Hepatocyte (in vitro differentiated cells): Measurements from ENCODE around the gene PAFAH1B1. TPM values are rescaled to one million over a fixed set of nuclear protein-coding genes. Genes with fewer than 3 reads are reported as not detected.
"Not testable (repeated sequence)": the region's sequence is repeated elsewhere in the genome, so short reads cannot be mapped to it uniquely, and the experiment has no call there.

Source experiments
- DNase-seq: peaks from one replicate; pipeline ENCODE4 v3.0.0-alpha.2; 2016; ENCODE audit warnings: low spot score
- H2AFZ ChIP-seq: fragments of 200-600 bp; sonication (generic); 2 replicates; pipeline ENCODE4 v1.6.0; 2016; ENCODE audit warnings: antibody characterized with exemption, mild to moderate bottlenecking
- H3K27ac ChIP-seq: fragments of 200-600 bp; sonication (generic); 2 replicates; pipeline ENCODE4 v1.5.1; 2016; ENCODE audit warnings: mild to moderate bottlenecking
- H3K27me3 ChIP-seq: fragments of 200-600 bp; sonication (generic); 2 replicates; pipeline ENCODE4 v1.6.1; 2016
- H3K36me3 ChIP-seq: fragments of 200-600 bp; sonication (generic); replicated peaks from 2 replicates; pipeline ENCODE4 v1.5.1; 2016; ENCODE audit warnings: low read depth; ENCODE audit not compliant: insufficient read depth
- H3K4me1 ChIP-seq: fragments of 200-600 bp; sonication (generic); 2 replicates; pipeline ENCODE4 v1.5.1; 2016; ENCODE audit warnings: mild to moderate bottlenecking, moderate library complexity; ENCODE audit not compliant: insufficient read depth
- H3K4me2 ChIP-seq: fragments of 200-600 bp; sonication (generic); 2 replicates; pipeline ENCODE4 v1.6.0; 2016
- H3K4me3 ChIP-seq: fragments of 200-600 bp; sonication (generic); 2 replicates; pipeline ENCODE4 v1.5.1; 2016; ENCODE audit warnings: mild to moderate bottlenecking
- H3K79me2 ChIP-seq: fragments of 200-600 bp; sonication (generic); 2 replicates; pipeline ENCODE4 v1.6.0; 2017; ENCODE audit warnings: mild to moderate bottlenecking
- H3K9me2 ChIP-seq: fragments of 200-600 bp; sonication (generic); replicated peaks from 2 replicates; pipeline ENCODE4 v1.6.0; 2017; ENCODE audit warnings: mild to moderate bottlenecking; ENCODE audit not compliant: insufficient read depth
- H3K9me3 ChIP-seq: fragments of 200-600 bp; sonication (generic); 2 replicates; pipeline ENCODE4 v1.5.1; 2016; ENCODE audit warnings: low read depth, mild to moderate bottlenecking
- H4K20me1 ChIP-seq: fragments of 200-600 bp; sonication (generic); 2 replicates; pipeline ENCODE4 v1.6.0; 2016; ENCODE audit warnings: mild to moderate bottlenecking; ENCODE audit not compliant: insufficient read depth, poor library complexity, severe bottlenecking
- EZH2 ChIP-seq: fragments of 200-600 bp; sonication (generic); IDR thresholded peaks from 2 replicates; pipeline ENCODE4 v1.6.1; 2016; ENCODE audit warnings: antibody characterized with exemption, mild to moderate bottlenecking, borderline replicate concordance
- EZH2phosphoT487 ChIP-seq: fragments of 200-600 bp; sonication (generic); IDR thresholded peaks from one replicate; pipeline ENCODE4 v1.6.1; 2018; ENCODE audit warnings: antibody characterized with exemption, mild to moderate bottlenecking, low read depth, moderate library complexity; ENCODE audit not compliant: unreplicated experiment, severe bottlenecking
- WGBS: methylation state at CpG from one replicate; pipeline ENCODE4 v1.1.6; 2016; ENCODE audit warnings: low lambda C conversion rate; ENCODE audit errors: missing lambda C conversion rate; 5-methylcytosine and 5-hydroxymethylcytosine counted together
- polyA plus RNA-seq: library from polyadenylated mRNA; unstranded; fragments of >200 nt; fragmentation: Nextera tagmentation; extraction: Ambion mirVana; gene quantifications from 2 replicates; pipeline ENCODE4 v1.2.1, GENCODE V29; 2016
- total RNA-seq: library from RNA; depleted of rRNA; stranded (reverse); fragments of >200 nt; gene quantifications from 2 replicates; pipeline ENCODE4 v1.2.3, GENCODE V29; 2014
- TF ChIP-seq, protein P1 (sequence below): fragments of 200-600 bp; sonication (generic); IDR thresholded peaks from 2 replicates; pipeline ENCODE4 v1.5.1; 2016; ENCODE audit warnings: antibody characterized with exemption, mild to moderate bottlenecking; ENCODE audit not compliant: poor library complexity

The PAFAH1B1 gene
- total and polyA plus RNA-seq, 2 experiments from 2014 or later, result 37.5 to 91.8 TPM

DNA sequence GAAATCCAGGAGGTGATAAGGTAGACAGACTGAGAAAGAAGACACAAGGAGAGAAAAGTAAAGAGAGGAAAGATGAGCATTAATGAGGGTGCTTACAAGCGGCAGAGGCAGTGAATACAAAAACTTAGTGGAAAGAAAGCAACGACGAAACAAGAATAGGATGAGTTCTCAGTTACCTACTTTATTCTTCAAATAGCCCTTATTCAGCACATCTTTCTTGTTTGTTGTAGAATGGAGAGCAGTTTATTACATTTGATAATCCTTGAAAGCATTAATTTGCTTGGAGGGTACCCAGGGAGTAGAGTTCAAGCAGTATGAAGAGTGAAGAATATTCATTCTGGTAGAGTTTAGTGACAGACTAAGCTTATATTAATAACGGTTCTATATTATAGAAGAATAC is 22.4 kb downstream of the PAFAH1B1 start:
- H3K36me3 ChIP-seq, result no peaks in the 10 kb centered on the region
- TF ChIP-seq, protein P1, sequence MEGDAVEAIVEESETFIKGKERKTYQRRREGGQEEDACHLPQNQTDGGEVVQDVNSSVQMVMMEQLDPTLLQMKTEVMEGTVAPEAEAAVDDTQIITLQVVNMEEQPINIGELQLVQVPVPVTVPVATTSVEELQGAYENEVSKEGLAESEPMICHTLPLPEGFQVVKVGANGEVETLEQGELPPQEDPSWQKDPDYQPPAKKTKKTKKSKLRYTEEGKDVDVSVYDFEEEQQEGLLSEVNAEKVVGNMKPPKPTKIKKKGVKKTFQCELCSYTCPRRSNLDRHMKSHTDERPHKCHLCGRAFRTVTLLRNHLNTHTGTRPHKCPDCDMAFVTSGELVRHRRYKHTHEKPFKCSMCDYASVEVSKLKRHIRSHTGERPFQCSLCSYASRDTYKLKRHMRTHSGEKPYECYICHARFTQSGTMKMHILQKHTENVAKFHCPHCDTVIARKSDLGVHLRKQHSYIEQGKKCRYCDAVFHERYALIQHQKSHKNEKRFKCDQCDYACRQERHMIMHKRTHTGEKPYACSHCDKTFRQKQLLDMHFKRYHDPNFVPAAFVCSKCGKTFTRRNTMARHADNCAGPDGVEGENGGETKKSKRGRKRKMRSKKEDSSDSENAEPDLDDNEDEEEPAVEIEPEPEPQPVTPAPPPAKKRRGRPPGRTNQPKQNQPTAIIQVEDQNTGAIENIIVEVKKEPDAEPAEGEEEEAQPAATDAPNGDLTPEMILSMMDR, result no peak
- no peak for TF ChIP-seq EZH2phosphoT487
- TF ChIP-seq EZH2, result no peak

DNA sequence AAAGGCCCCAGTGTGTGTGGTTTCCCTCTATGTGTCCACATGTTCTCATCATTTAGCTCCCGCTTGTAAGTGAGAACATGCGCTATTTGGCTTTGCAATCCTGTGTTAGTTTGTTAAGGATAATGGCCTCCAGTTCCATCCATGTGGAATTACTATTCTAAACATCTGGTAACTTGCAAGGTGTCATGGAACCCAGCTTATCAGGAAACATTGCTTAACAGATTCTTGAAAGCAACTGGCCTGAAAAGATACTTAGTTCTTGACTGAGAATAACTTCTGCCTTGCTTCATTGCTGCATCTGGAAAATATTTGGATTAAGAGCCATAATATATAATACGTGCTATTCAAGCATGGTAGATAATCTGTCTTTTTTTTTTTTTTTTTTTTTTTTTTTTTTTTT is 27.8 kb downstream of the PAFAH1B1 start:
- Histone ChIP-seq H3K36me3 (no peaks in the 10 kb centered on the region), H2AFZ (no peak overlapping the region), H3K4me2 (no peak overlapping the region), H4K20me1 (peaks cover 98% of the 10 kb centered on the region), H3K9me3 (no peaks in the 10 kb centered on the region), H3K4me1 (peaks cover 6% of the 10 kb centered on the region), H3K79me2 (peaks cover 100% of the 10 kb centered on the region), H3K27me3 (no peaks in the 10 kb centered on the region), H3K4me3 (no peak overlapping the region), H3K27ac (no peak overlapping the region), H3K9me2 (no peaks in the 10 kb centered on the region)
- DNase-seq, result peak; percentile 12
- WGBS, result 86% methylated on average over 3 of the region's 3 CpGs
- TF ChIP-seq EZH2, result no peak
- TF ChIP-seq EZH2phosphoT487, result no peak
- TF ChIP-seq, protein P1, result no peak

More for the DNA sequence above, 22.4 kb downstream of the PAFAH1B1 start:
- Histone ChIP-seq H3K9me2 (no peaks in the 10 kb centered on the region), H2AFZ (no peak overlapping the region), H3K9me3 (no peaks in the 10 kb centered on the region), H3K4me3 (no peak overlapping the region), H3K4me2 (no peak overlapping the region), H3K79me2 (peaks cover 100% of the 10 kb centered on the region), H4K20me1 (peaks cover 100% of the 10 kb centered on the region), H3K27ac (no peak overlapping the region), H3K27me3 (no peaks in the 10 kb centered on the region), H3K4me1 (peaks cover 6% of the 10 kb centered on the region)
- 94% methylated on average over 4 of the region's 4 CpGs for WGBS
- no peak for DNase-seq

DNA sequence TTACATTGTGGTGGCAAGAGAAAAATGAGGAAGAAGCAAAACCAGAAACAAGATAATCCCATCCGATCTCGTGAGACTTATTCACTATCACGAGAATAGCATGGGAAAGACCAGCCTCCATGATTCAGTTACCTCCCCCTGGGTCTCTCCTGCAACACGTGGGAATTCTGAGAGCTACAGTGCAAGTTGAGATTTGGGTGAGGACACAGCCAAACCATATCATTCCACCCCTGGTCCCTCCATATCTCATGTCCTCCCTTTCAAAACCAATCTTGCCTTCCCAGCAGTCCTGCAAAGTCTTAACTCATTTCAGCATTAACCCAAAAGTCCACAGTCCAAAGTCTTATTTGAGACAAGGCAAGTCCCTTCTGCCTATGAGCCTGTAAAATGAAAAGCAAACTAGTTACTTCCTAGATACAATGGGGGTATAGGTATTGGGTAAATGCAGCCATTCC is 28.5 kb downstream of the PAFAH1B1 start:
- WGBS, result 95% methylated on average over 4 of the region's 4 CpGs
- H3K9me3 ChIP-seq, H3K4me1 ChIP-seq, H2AFZ ChIP-seq, H3K36me3 ChIP-seq, H3K27ac ChIP-seq, H3K27me3 ChIP-seq, H3K4me3 ChIP-seq, DNase-seq, H3K9me2 ChIP-seq: not testable (repeated sequence)
- Histone ChIP-seq H3K4me2 (peak overlapping the region; percentile 7), H3K79me2 (peaks cover 100% of the 10 kb centered on the region), H4K20me1 (peaks cover 98% of the 10 kb centered on the region)

DNA sequence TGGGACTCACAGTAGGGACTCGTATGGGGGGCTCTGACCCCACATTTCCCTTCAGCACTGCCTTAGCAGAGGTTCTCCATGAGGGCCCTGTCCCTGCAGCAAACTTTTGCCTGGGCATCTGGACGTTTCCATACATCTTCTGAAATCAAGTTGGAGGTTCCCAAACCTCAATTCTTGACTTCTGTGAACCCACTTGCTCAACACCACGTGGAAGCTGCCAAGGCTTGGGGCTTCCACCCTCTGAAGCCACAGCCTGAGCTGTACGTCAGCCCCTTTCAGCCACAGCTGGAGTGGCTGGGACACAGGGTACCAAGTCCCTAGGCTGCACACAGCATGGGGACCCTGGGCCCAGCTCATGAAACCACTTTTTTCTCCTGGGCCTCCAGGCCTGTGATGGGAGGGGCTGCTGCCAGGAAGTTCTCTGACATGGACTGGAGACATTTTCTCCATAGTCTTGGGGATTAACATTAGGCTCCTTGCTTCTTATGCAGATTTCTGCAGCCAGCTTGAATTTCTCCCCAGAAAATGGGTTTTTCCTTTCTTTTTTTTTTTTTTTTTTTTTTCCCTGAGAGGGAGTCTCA is 29.4 kb downstream of the PAFAH1B1 start:
- not testable (repeated sequence) for H3K27me3 ChIP-seq, H3K4me1 ChIP-seq, H3K4me3 ChIP-seq, H3K9me3 ChIP-seq, H3K9me2 ChIP-seq, H2AFZ ChIP-seq, DNase-seq, H3K27ac ChIP-seq, H3K36me3 ChIP-seq
- H3K4me2 ChIP-seq, result peak overlapping the region; percentile 7
- peaks cover 100% of the 10 kb centered on the region for H3K79me2 ChIP-seq
- 100% methylated on average over 4 of the region's 4 CpGs for WGBS
- H4K20me1 ChIP-seq, result peaks cover 98% of the 10 kb centered on the region
